Mesendoderm (in vitro differentiated cells): ENCODE measurements around the gene FLNB.

Experiments used
- DNase-seq: peaks from one replicate; pipeline ENCODE4 v3.0.0; 2013
- H2AK5ac ChIP-seq: 2 replicates; pipeline ENCODE4 v1.6.1; 2013; ENCODE audit warnings: low read length, inconsistent platforms
- H2BK120ac ChIP-seq: 2 replicates; pipeline ENCODE4 v1.6.1; 2013; ENCODE audit warnings: low read depth, mild to moderate bottlenecking, low read length, moderate library complexity, mixed read lengths
- H2BK15ac ChIP-seq: replicated peaks from 2 replicates; pipeline ENCODE4 v1.6.1; 2013; ENCODE audit warnings: low read depth, mild to moderate bottlenecking, moderate library complexity
- H2BK5ac ChIP-seq: 2 replicates; pipeline ENCODE4 v1.6.1; 2013; ENCODE audit warnings: low read length, inconsistent platforms
- H3K18ac ChIP-seq: 2 replicates; pipeline ENCODE4 v1.6.1; 2013; ENCODE audit warnings: mild to moderate bottlenecking, low read length, mixed read lengths
- H3K23ac ChIP-seq: one replicate; pipeline ENCODE4 v1.6.1; 2013; ENCODE audit warnings: low read length
- H3K27ac ChIP-seq: 2 replicates; pipeline ENCODE4 v1.5.1; 2013; ENCODE audit warnings: low read depth, mild to moderate bottlenecking, inconsistent platforms, low read length, moderate library complexity
- H3K27me3 ChIP-seq: 2 replicates; pipeline ENCODE4 v1.6.1; 2013; ENCODE audit warnings: low read length, control low read depth, mild to moderate bottlenecking, inconsistent platforms; ENCODE audit not compliant: insufficient read depth, poor library complexity
- H3K36me3 ChIP-seq: 2 replicates; pipeline ENCODE4 v1.6.1; 2013; ENCODE audit warnings: low read length, inconsistent platforms; ENCODE audit not compliant: control insufficient read depth, insufficient read depth
- H3K4ac ChIP-seq: one replicate; pipeline ENCODE4 v1.6.1; 2013; ENCODE audit warnings: low read depth, mild to moderate bottlenecking, low read length, moderate library complexity
- H3K4me1 ChIP-seq: 2 replicates; pipeline ENCODE4 v1.6.1; 2013; ENCODE audit warnings: low read depth, low read length, inconsistent platforms; ENCODE audit not compliant: control insufficient read depth
- H3K4me2 ChIP-seq: 2 replicates; pipeline ENCODE4 v1.6.1; 2013; ENCODE audit warnings: low read length
- H3K4me3 ChIP-seq: 2 replicates; pipeline ENCODE4 v1.5.1; 2013; ENCODE audit warnings: mild to moderate bottlenecking, low read length
- H3K56ac ChIP-seq: one replicate; pipeline ENCODE4 v1.6.1; 2013; ENCODE audit warnings: low read length
- H3K79me1 ChIP-seq: 2 replicates; pipeline ENCODE4 v1.6.1; 2013; ENCODE audit warnings: low read length, inconsistent platforms
- H3K79me2 ChIP-seq: 2 replicates; pipeline ENCODE4 v1.6.1; 2013; ENCODE audit warnings: mild to moderate bottlenecking, low read length; ENCODE audit not compliant: control insufficient read depth, insufficient read depth
- H3K9ac ChIP-seq: 2 replicates; pipeline ENCODE4 v1.6.1; 2013; ENCODE audit warnings: low read length, inconsistent platforms
- H4K5ac ChIP-seq: one replicate; pipeline ENCODE4 v1.6.1; 2013; ENCODE audit warnings: low read length
- H4K8ac ChIP-seq: one replicate; pipeline ENCODE4 v1.6.1; 2013; ENCODE audit warnings: low read depth, mild to moderate bottlenecking, control low read depth, low read length, moderate library complexity
- WGBS: extraction: QIAGEN DNeasy Blood & Tissue Kit; methylation state at CpG from one replicate; pipeline ENCODE4 v1.1.7; 2013; ENCODE audit warnings: low lambda C conversion rate, missing lambda C conversion rate; ENCODE audit not compliant: insufficient coverage; ENCODE audit errors: extremely low coverage; 5-methylcytosine and 5-hydroxymethylcytosine counted together

FLNB gene

GRCh38 chr3:58216496-58217195 lies 208.4 kb downstream of the FLNB start:
- no peak for DNase-seq
- Histone ChIP-seq H4K8ac (no peak overlapping the region), H3K18ac (no peak overlapping the region), H3K4ac (no peak overlapping the region), H3K27ac (no peak overlapping the region), H3K9ac (no peak overlapping the region), H2BK15ac (no peak overlapping the region), H3K79me1 (no peaks in the 10 kb centered on the region), H3K56ac (no peak overlapping the region), H3K79me2 (no peaks in the 10 kb centered on the region), H3K4me3 (no peak overlapping the region), H3K23ac (no peak overlapping the region), H4K5ac (no peak overlapping the region), H3K36me3 (no peaks in the 10 kb centered on the region), H2BK5ac (no peak overlapping the region), H2BK120ac (no peak overlapping the region), H3K4me2 (no peak overlapping the region), H3K27me3 (no peaks in the 10 kb centered on the region), H2AK5ac (no peak overlapping the region), H3K4me1 (peaks cover 7% of the 10 kb centered on the region)
- WGBS: no CpG with 5 or more reads among the region's 10 CpGs

- Histone ChIP-seq H3K4me1 (peaks cover 12% of the 10 kb centered on the region), H3K27ac (no peak overlapping the region), H3K4me3 (no peak overlapping the region), H3K4me2 (peak overlapping the region; percentile 50), H4K5ac (no peak overlapping the region), H3K79me2 (no peaks in the 10 kb centered on the region), H3K79me1 (no peaks in the 10 kb centered on the region), H2BK120ac (no peak overlapping the region), H3K56ac (peak overlapping the region; percentile 75), H3K23ac (no peak overlapping the region), H4K8ac (no peak overlapping the region), H2BK15ac (no peak overlapping the region), H3K36me3 (no peaks in the 10 kb centered on the region), H3K18ac (no peak overlapping the region), H3K27me3 (no peaks in the 10 kb centered on the region), H3K4ac (no peak overlapping the region), H2BK5ac (peak overlapping the region; percentile 58), H2AK5ac (no peak overlapping the region), H3K9ac (peak overlapping the region; percentile 45)
- DNase-seq: peak; percentile 95
- no CpG with 5 or more reads among the region's 15 CpGs for WGBS
These were observed 209.1 kb downstream of the FLNB start for GRCh38 chr3:58217209-58217811.

- no peak overlapping the region for H3K18ac ChIP-seq
- no peak overlapping the region for H3K9ac ChIP-seq
- H3K56ac ChIP-seq: no peak overlapping the region
- H3K4me3 ChIP-seq: no peak overlapping the region
- H3K79me2 ChIP-seq: no peaks in the 10 kb centered on the region
- H3K27ac ChIP-seq: no peak overlapping the region
- H4K5ac ChIP-seq: no peak overlapping the region
- no peak overlapping the region for H2BK15ac ChIP-seq
- no peak overlapping the region for H2AK5ac ChIP-seq
- H2BK120ac ChIP-seq: no peak overlapping the region
- no peak overlapping the region for H3K23ac ChIP-seq
- no peak overlapping the region for H2BK5ac ChIP-seq
- H3K79me1 ChIP-seq: no peaks in the 10 kb centered on the region
- no CpG with 5 or more reads among the region's 1 CpG for WGBS
- H3K27me3 ChIP-seq: no peaks in the 10 kb centered on the region
- H3K4ac ChIP-seq: no peak overlapping the region
- H3K4me1 ChIP-seq: peaks cover 17% of the 10 kb centered on the region
- H3K4me2 ChIP-seq: no peak overlapping the region
- DNase-seq: no peak
- H3K36me3 ChIP-seq: no peaks in the 10 kb centered on the region
- H4K8ac ChIP-seq: no peak overlapping the region
These were observed 210.7 kb downstream of the FLNB start for GRCh38 chr3:58218904-58219303.
